WI38 (cell line): ENCODE results near the gene GAS2L2.

ENCODE experiments used
- H3K4me3 ChIP-seq: 2 replicates; pipeline ENCODE4 v1.5.1; 2011; ENCODE audit warnings: low read depth, mild to moderate bottlenecking, control low read depth, low read length
- CTCF ChIP-seq: IDR thresholded peaks from 2 replicates; pipeline ENCODE4 v1.5.1; 2012; ENCODE audit warnings: low read depth, mild to moderate bottlenecking, control low read depth, low read length

Gene GAS2L2

DNA sequence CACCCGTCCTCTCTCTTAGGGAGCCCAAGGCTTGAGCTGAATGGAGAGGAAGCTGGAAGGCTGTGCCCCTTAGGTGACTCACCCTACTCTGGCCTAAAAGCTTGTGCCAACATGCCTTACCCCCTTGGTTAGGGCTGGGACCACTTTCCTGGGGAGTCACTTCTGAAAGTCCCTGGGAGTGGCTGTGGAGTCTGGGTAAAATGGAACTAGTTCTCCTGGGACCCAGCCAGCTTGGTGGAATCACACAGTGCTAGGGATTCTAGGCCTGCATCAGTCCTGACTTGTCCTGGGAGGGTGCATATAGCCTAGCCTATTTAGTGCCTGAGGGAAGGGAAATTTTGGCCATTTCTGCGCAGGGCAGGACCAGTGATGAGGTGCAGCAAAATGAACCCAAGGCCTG, 31.9 kb upstream of the GAS2L2 start:
- TF ChIP-seq CTCF: no peak
- H3K4me3 ChIP-seq: no peak overlapping the region

- H3K4me3 ChIP-seq: no peak overlapping the region
- TF ChIP-seq CTCF: no peak
Observed at GRCh38 chr17:35780950-35781349, 27.9 kb upstream of the GAS2L2 start.

DNA sequence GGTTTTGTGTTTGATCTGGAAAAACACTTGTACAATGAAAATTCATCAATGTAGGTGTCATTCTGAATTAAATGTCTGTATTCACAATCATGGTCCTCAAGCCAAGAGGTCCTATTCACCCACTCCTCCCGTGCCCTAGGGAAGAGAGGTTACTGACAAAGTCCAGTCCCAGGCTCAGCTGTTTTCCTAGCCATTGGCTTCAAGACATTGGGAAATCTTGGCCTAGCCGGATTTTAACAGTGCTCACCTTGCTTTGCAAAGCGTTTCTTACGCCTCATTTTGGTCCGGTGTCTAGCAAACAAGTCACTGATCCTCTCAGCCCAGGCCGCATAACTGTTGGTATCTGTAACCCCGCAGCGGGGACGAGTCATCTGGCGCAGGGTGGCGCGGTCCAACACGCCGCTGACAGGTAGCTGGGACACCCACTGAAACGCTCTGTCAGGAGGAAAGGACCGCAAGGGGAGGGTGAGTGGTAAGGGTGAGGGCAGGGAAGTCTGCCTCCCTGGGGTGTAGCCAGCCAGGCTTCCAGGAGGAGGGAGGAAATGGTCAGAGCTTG, 25.7 kb upstream of the GAS2L2 start:
- no peak overlapping the region for H3K4me3 ChIP-seq
- no peak for TF ChIP-seq CTCF

- H3K4me3 ChIP-seq: no peak overlapping the region
- no peak for TF ChIP-seq CTCF
Observed at GRCh38 chr17:35775583-35775982, 22.5 kb upstream of the GAS2L2 start.

DNA sequence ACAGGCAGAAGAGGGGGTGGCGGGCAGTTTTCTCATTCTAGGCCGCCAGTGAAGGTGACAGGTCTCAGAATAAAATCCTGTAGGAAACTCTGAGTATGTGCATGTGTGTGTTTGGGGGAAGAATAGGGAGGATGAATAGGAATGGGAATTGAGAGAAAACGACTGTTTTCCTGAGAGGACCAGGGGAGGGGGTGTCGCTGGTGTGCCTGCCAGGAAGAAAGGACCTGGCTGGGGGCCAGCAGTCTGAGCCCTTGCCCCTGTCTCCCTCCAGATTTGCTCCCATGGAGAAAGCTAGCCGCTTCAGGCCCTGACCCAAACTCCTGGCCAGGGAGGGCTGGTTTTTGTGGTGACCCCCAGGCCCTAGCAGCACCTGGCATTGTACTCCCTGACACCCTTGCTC, 22.0 kb upstream of the GAS2L2 start:
- H3K4me3 ChIP-seq: no peak overlapping the region
- no peak for TF ChIP-seq CTCF

DNA sequence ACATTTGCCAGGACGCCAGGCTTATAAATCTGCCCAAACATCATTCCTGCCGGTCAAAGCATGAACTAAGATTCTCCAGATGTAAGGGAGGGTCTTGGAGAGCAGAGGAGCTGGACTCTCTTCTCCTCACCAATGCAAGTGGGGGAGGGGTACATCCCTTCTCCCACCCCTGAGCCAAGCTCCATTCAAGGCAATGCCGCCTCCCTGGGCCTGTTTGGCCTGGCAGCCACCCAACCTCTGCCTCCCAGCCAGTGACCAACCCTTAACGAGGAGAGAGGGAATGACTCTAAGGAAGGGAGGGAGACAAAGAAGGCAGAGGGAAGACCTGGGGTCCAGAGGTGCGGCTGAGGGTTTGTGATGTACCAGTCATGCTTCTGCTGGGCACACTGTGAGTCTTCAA, 21.5 kb upstream of the GAS2L2 start:
- no peak for TF ChIP-seq CTCF

GRCh38 chr17:35773679-35774425, 20.8 kb upstream of the GAS2L2 start:
- no peak for TF ChIP-seq CTCF
- no peak overlapping the region for H3K4me3 ChIP-seq

More for the DNA sequence above, 21.5 kb upstream of the GAS2L2 start:
- no peak overlapping the region for H3K4me3 ChIP-seq
